ENCODE data around the gene RBMX.
A peak's percentile ranks its signal among the peaks of the same experiment; 100 is the strongest.
"Not testable (repeated sequence)": the region's sequence is repeated elsewhere in the genome, so short reads cannot be mapped to it uniquely, and the experiment has no call there.

Gene RBMX

GRCh38 chrX:136880452-136881013 is at the start of gene RBMX:
TSS of gene RBMX (minus strand) at chrX:136880725. CDS start at chrX:136879427, 1,298 bp downstream.
- peak; percentile 90 to 92 for DNase-seq

DNA sequence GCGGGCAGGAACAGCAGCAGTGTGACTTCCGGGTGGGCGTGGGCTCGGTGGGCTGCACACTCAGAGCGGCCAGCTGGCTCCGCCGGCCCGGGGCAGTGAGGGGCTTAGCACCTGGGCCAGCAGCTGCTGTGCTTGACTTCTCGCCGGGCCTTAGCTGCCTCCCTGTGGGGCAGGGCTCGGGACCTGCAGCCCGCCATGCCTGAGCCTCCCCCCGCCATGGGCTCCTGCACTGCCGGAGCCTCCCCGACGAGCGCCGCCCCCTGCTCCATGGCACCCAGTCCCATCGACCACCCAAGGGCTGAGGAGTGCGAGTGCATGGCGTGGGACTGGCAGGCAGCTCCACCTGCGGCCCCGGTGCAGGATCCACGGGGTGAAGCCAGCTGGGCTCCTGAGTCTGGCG is 40.9 kb upstream of the RBMX start:
- DNase-seq = not testable (repeated sequence)

- no peak for DNase-seq
These were observed 39.5 kb upstream of the RBMX start for GRCh38 chrX:136920001-136920400.

DNA sequence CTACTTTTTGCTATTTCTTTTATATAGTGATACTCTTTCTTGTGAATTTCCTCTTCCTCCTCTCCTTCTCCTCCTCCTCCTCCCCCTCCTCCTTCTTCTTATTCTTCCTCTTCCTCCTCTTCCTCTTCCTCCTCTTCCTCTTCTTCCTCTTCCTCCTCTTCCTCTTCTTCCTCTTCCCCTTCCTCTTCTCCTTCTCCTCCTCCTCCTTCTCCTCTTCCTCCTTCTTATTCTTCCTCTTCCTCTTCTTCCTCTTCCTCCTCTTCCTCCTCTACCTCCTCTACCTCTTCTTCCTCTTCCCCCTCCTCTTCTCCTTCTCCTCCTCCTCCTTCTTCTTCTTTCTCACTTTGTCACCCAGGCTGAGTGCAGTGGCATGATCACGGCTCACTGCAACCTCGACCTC is 36.3 kb upstream of the RBMX start:
- no peak for DNase-seq

DNA sequence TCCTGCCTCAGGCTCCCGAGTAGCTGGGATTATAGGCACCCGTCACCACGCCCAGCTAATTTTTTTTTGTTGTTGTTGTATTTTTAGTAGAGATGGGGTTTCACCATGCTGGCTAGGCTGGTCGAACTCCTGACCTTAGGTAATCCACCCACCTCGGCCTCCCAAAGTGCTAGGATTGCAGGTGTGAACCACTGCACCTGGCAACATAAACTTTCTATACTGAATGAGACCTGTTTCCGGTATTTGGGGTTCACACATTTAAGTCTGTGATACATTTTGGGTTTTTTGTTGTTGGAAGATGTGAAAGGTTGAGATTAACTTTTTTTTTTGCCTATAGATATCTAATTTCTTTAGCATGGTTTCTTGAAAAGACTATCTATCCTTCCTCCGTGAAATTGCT is 31.1 kb upstream of the RBMX start:
- peak in 1 of 2 donors; percentile 15 for DNase-seq

DNA sequence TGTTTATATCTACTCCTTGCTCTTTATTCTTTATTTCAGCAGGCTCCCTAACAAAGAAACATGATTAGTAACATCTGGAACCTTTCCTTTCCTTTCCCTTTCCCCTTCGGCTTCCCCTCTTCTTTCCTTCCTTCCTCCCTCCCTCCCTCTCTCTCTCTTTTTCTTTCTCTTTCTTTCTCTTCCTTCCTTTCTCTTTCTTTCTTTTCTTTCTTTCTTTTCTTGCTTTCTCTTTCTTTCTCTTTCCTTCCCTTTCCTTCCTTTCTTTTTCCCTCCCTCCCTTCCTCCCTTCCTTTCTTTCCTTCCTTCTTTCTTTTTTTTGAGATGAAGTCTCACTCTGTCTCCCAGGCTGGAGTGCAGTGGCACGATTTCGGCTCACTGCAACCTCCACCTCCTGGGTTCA is 30.7 kb upstream of the RBMX start:
- DNase-seq = no peak

DNA sequence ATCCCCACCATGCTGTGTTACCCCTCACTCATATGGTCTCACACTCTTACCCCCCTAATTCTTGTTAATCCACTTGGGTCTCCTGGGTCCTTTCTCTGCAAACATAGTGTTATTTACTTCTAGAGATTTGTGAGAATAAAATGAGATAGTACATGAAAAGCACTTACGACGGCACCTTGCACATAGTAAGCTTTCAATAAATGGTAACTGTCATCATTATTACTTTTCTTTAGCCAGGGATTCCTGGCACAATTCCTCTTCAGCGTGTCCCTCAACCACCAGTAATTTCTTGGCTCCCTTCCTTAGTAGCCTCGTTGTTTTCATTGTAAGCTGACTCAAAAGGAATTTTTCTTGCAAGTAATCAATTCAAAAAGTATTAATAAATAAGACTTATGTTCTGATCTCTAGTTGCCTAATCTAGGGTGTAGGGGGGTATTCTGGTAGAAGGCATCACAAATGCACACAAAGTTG is 30.1 kb upstream of the RBMX start:
- DNase-seq = no peak

- peak; percentile 54 to 71 for DNase-seq
These were observed 29.4 kb upstream of the RBMX start for GRCh38 chrX:136909706-136910564.

DNA sequence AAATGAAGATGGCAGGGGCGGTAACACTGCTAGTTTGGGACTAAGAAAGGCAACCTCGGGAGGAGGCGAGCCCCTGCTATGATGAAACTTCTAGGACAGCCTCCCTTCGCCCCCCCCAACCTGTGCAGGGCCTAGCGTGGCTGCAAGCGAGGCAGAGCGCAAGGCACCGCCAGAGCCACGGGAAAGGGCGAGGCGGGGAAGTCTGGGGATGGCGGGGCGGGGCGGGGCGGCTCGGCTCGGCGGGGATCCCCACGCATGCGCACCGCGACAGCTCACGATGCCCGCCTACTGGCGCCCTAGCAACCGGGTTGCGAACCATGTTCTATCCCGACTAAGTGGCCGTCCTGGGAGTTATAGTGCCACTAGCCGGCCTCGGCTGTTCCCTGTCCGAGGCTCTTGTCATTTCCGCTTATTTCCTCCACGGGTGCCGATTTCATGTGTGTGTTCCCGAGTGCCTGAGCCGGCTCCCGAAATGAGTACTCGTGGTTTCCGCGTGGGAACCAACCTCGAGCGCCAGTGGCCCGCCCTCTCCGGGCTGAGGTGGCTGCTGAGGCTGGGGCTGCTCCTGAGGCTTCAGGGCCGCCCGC is 28.7 kb upstream of the RBMX start:
- DNase-seq = peak; percentile 74 to 76

DNA sequence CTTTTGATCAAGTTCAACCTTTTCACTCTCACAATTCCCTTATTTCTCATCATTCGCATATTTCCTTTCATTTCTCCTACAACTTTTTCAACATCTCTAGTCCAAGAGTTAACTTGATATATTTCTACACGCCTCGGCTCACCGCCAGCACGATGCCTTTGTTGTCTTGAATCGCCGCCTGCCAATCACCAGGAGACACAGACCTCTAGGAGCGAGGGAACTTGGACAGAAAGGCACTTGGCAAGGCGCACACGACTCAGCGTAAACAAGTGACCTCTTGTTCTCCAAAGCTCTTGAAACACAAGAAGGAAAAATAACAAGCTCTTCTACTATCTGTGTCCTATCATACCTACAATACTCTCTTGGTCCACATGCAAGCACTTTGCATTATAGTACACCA is 27.1 kb upstream of the RBMX start:
- no peak for DNase-seq

- no peak for DNase-seq
These were observed 26.5 kb upstream of the RBMX start for GRCh38 chrX:136906921-136907510.

DNA sequence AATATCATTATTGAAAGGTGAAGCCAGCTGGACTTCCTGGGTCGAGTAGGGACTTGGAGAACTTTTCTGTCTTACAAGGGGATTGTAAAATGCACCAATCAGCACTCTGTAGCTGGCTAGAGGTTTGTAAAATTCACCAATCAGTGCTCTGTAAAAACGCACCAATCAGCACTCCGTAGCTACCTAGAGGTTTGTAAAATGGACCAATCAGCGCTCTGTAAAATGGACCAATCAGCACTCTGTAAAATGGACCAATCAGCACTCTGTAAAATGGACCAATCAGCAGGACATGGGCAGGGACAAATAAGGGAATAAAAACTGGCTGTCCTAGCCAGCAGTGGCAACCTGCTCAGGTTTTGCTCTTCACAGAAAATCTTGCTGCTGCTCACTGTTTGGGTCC is 23.5 kb upstream of the RBMX start:
- DNase-seq = not testable (repeated sequence)

GRCh38 chrX:136900071-136900470 is 19.5 kb upstream of the RBMX start:
- DNase-seq = not testable (repeated sequence)

DNA sequence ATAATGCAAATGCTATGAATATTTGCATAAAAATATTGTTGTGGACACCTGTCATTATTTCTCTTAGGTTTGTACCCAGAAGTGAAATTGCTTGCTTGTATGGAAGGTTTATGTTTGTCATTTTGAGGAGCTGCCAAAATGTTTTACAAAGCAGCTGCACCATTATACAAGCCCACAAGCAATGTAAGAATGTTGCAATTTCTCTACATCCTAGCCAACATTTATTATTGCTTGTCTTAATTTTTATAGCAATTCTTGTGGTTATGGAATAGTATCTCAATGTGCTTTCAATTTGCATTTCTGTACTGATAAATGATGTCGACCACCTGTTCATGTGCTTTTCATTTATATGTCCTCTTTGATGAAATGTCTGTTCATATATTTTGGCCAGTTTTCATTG is 18.7 kb upstream of the RBMX start:
- DNase-seq = no peak

GRCh38 chrX:136898752-136899151 is 18.2 kb upstream of the RBMX start:
- not testable (repeated sequence) for DNase-seq

DNA sequence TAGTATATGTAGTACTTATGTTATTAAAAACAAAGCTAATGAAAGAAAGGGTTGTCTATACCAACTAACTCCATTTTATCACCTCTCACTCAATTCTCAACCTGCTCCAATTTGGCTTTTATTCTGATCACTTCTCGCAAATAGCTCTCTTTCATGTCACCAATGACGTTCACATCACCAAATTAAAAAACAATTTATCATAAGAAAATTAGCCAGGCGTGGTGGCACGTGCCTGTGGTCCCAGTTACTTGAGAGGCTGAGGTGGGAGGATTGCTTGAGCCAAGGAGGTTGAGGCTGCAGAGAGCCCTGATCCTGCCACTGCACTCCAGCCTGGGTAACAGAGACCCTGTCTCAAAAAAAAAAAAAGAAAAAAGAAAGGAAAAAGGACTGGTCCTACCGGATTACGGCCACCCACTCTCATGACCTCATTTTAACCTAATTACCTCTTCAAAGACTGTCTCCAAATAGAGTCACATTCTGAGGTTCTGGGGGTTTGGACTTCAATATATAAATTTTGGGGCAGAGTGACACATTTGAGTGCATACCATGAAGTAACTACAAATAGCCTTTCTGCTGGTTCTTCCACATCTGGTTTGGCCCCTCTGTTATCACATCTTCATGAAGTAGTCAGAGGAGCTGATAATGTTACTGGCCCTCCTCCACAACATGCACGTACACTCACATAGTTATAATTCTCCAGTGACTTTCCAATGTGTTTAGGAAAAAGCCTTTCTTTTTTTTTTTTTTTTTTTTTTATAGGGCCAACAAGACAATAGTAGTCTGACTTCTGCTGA is 15.8 kb upstream of the RBMX start:
- DNase-seq = no peak

GRCh38 chrX:136892412-136892811 is 11.9 kb upstream of the RBMX start:
- DNase-seq = no peak

DNA sequence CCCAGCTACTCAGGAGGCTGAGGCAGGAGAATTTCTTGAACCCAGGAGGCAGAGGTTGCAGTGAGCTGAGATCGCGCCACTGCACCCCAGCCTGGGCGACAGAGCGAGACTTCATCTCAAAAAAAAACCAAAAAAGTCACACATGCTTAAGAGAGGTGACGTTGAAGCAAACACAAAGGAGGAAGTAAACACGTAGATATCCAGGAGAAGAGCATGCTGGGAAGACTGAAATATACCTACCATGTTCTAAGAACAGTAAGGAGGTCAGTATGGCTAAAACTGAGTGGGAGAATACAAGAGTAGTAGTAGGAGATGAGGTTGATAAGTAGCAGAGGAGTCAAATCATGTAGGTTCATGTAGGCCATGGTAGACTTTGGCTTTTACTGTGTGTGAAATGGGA is 10.1 kb upstream of the RBMX start:
- not testable (repeated sequence) for DNase-seq

DNA sequence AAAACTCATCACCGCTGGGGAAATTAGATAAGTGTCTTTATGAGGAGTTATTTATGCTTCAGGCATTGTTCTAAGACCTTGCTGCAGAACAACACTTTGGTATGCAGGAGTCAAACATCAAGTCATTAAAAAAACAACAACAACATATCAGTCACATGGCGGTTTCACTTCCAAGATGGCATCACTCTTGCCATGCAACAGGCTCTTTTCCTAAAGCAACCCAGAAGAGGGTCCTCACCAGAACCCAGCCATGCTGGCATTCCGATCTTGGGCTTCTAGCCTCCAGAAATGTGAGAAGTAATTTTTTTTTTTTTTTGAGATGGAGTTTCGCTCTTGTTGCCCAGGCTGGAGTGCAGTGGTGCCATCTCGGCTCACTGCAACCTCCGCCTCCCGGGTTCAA is 8.7 kb upstream of the RBMX start:
- DNase-seq = no peak

DNA sequence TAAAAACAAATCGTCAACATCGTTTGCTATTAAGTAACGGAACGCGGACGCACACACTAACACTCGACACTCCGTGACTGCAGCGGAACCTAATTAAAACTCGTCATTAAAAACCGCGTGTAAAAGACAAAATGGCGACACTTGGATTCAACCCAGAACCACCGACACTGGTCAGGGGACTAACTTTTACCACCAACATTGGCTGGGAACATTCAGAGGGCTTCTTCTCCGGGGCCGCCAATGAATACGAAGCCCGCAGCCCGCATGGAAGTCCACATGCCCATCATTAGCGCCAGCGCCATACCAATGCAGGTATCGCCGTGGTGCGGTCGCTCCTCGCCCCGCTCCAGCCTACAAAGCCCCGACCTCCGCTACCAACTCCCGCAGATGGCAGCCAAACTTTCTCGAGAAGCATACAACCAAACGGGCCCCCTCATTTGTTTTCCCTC is 498 bp downstream of the RBMX start:
- peak; percentile 41 to 62 for DNase-seq

DNA sequence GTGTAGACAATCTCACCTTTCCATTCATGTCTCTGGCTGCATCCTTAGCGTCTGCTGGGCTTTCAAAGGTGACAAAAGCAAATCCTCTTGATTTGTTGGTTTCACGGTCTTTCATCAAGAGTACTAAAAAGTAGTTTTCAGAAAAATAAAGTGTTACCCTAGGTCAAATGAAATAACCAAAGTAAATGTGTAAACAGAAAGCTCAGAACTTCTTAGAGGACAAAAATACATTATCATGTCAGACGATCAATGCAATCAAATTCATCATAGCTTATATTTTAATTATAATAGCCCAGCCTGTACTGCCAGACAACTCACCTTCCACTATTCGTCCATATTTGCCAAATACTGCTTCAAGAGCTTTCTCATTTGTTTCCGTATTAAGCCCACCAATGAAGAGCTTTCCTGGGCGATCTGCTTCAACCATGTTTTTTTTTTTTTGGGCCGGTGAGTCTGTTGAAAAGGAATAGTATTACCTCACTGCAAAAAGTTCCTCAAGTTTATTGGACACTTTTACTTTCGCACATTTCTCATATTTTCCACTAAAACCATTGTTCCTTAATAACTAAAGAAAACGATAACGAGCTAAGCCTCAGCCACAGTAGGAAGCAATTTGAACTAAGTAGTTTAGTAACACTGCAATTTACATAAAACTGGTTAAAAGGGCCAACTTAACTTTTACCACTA is 1.4 kb downstream of the RBMX start:
- peak in 1 of 2 donors; percentile 31 for DNase-seq

DNA sequence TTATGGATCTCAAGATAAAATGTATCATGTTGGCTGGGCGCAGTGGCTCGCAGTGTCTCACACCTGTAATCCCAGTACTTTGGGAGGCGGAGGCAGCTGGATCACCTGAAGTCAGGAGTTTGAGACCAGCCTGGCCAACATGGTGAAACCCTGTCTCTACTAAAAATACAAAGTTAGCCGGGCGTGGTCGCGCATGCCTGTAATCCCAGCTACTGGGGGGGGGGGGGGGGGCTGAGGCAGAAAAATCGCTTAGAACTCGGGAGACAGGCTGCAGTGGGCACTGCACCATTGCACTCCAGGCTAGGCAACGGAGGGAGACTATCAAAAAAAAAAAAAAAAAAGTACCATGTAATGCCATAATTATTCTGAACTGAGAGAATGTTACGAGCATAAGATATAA is 2.1 kb downstream of the RBMX start:
- no peak for DNase-seq

Measured in CD4-positive, alpha-beta T cell treated with Interleukin-1 beta for 1 hour (primary cell).